ENCODE data around the gene PKD1. TPM values are rescaled to one million over a fixed set of nuclear protein-coding genes. Genes with fewer than 3 reads are reported as not detected.

The PKD1 gene
- total and polyA plus RNA-seq, 2 experiments from 2014 or later = 35.9 to 60.6 TPM

DNA sequence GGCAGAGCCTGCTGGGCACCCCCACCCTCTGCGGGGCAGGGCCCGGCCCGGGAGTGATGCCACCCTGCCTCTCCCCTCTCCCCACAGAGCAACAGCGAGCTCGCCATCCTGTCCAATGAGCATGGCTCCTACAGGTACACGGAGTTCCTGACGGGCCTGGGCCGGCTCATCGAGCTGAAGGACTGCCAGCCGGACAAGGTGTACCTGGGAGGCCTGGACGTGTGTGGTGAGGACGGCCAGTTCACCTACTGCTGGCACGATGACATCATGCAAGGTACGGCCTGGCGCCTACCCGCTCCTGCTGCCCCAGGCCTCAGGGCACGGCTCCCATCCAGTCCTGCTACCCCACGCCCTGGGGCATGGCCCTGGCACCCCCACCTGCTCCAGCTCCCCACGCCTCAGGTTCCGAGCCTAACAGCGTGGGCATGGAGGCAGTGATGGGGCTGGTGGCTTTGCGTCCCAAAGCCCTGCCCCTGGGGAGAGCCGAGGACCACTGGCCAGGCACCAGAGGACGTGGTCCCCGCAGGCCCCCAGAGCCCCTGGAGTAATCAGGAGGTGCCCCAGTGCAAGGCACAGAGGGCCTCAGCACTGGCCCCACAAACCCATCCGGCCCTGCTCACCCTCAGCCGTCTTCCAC is 49.5 kb downstream of the PKD1 start:
- no peaks in the 10 kb centered on the region for H3K36me3 ChIP-seq (replicated peaks; ENCODE audit: insufficient read depth, low read depth)
- no peak overlapping the region for H3K4me3 ChIP-seq
- no peaks in the 10 kb centered on the region for H4K20me1 ChIP-seq (ENCODE audit: insufficient read depth, poor library complexity, severe bottlenecking)
- TF ChIP-seq, protein P1, sequence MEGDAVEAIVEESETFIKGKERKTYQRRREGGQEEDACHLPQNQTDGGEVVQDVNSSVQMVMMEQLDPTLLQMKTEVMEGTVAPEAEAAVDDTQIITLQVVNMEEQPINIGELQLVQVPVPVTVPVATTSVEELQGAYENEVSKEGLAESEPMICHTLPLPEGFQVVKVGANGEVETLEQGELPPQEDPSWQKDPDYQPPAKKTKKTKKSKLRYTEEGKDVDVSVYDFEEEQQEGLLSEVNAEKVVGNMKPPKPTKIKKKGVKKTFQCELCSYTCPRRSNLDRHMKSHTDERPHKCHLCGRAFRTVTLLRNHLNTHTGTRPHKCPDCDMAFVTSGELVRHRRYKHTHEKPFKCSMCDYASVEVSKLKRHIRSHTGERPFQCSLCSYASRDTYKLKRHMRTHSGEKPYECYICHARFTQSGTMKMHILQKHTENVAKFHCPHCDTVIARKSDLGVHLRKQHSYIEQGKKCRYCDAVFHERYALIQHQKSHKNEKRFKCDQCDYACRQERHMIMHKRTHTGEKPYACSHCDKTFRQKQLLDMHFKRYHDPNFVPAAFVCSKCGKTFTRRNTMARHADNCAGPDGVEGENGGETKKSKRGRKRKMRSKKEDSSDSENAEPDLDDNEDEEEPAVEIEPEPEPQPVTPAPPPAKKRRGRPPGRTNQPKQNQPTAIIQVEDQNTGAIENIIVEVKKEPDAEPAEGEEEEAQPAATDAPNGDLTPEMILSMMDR (IDR thresholded peaks at IDR 0.05; ENCODE audit: poor library complexity) = no peak
- TF ChIP-seq EZH2 (IDR thresholded peaks at IDR 0.05; ENCODE audit: borderline replicate concordance) (no peak), EZH2phosphoT487 (IDR thresholded peaks at IDR 0.05; ENCODE audit: low read depth, severe bottlenecking, unreplicated experiment) (no peak)
- no peaks in the 10 kb centered on the region for H3K79me2 ChIP-seq
- H2AFZ ChIP-seq = no peak overlapping the region
- no peak overlapping the region for H3K27ac ChIP-seq
- no peaks in the 10 kb centered on the region for H3K27me3 ChIP-seq
- no peak for DNase-seq (ENCODE audit: low spot score)
- no peak overlapping the region for H3K4me2 ChIP-seq
- no peaks in the 10 kb centered on the region for H3K9me3 ChIP-seq (ENCODE audit: low read depth)
- no peaks in the 10 kb centered on the region for H3K9me2 ChIP-seq (replicated peaks; ENCODE audit: insufficient read depth)
- no peaks in the 10 kb centered on the region for H3K4me1 ChIP-seq (ENCODE audit: insufficient read depth)
- WGBS (ENCODE audit: low lambda C conversion rate, missing lambda C conversion rate) = 99% methylated on average over 25 of the region's 27 CpGs

DNA sequence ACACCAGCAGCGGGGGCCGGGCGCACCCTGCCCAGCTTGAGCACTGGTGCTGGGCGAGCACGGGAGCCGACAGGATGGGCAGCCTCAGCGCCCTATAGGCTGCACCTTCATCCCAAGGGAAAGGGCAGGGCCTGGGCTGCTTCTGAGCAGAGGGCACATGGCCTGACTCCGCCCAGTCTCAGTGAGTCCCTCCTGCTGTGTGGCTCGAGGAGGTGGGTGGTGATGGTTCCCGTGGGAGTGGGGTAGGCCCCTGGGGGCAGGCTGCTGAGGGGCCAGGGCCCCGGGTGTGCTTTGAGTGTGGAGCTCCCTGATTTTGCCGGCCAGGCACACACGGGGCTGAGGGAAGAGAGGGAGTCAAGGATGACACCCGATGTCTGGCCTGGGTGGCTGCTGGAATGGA is 50.0 kb downstream of the PKD1 start:
- H3K4me3 ChIP-seq = no peak overlapping the region
- WGBS (ENCODE audit: low lambda C conversion rate, missing lambda C conversion rate) = 86% methylated on average over 13 of the region's 14 CpGs
- H4K20me1 ChIP-seq (ENCODE audit: insufficient read depth, poor library complexity, severe bottlenecking) = no peaks in the 10 kb centered on the region
- H3K9me2 ChIP-seq (replicated peaks; ENCODE audit: insufficient read depth) = no peaks in the 10 kb centered on the region
- no peaks in the 10 kb centered on the region for H3K36me3 ChIP-seq (replicated peaks; ENCODE audit: insufficient read depth, low read depth)
- no peaks in the 10 kb centered on the region for H3K27me3 ChIP-seq
- H3K4me1 ChIP-seq (ENCODE audit: insufficient read depth) = no peaks in the 10 kb centered on the region
- H2AFZ ChIP-seq = no peak overlapping the region
- DNase-seq (ENCODE audit: low spot score) = no peak
- no peak for TF ChIP-seq EZH2phosphoT487 (IDR thresholded peaks at IDR 0.05; ENCODE audit: low read depth, severe bottlenecking, unreplicated experiment)
- TF ChIP-seq, protein P1 (IDR thresholded peaks at IDR 0.05; ENCODE audit: poor library complexity) = no peak
- no peak for TF ChIP-seq EZH2 (IDR thresholded peaks at IDR 0.05; ENCODE audit: borderline replicate concordance)
- H3K4me2 ChIP-seq = no peak overlapping the region
- H3K9me3 ChIP-seq (ENCODE audit: low read depth) = no peaks in the 10 kb centered on the region
- H3K27ac ChIP-seq = no peak overlapping the region
- H3K79me2 ChIP-seq = no peaks in the 10 kb centered on the region

DNA sequence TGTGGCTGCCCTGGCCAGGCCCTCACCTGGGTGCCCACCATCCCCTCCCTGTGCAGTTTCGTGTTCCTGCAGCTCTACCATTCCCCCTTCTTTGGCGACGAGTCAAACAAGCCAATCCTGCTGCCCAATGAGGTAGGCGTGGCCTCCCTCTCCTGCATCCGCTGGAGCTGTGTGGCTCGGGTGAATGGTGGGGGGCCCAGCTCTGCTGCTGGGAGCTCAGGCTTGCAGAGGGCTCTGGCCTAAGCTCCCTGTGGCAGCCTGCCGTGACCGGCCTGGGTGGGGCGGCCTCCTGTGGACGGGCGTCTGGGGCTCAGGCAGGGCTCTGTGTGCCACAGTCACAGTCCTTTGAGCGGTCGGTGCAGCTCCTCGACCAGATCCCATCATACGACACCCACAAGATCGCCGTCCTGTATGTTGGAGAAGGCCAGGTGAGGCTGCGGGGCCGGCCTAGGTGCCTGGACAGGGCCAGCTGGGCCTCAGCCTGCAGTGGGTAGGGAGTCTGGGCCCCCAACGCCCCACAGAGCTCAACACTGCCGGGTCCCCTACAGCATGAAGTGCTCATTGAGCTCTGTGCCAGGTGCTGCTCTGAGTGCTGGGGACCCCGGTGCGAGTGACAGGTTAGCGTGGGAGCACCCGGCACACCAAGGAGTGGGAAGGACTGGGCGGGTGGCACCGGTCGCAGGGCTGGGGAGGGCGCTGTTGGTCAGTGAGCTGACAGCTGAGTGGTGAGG is 50.6 kb downstream of the PKD1 start:
- H3K27me3 ChIP-seq = no peaks in the 10 kb centered on the region
- H2AFZ ChIP-seq = no peak overlapping the region
- H3K36me3 ChIP-seq (replicated peaks; ENCODE audit: insufficient read depth, low read depth) = no peaks in the 10 kb centered on the region
- no peaks in the 10 kb centered on the region for H3K4me1 ChIP-seq (ENCODE audit: insufficient read depth)
- H3K79me2 ChIP-seq = no peaks in the 10 kb centered on the region
- no peaks in the 10 kb centered on the region for H4K20me1 ChIP-seq (ENCODE audit: insufficient read depth, poor library complexity, severe bottlenecking)
- H3K9me2 ChIP-seq (replicated peaks; ENCODE audit: insufficient read depth) = no peaks in the 10 kb centered on the region
- no peak for DNase-seq (ENCODE audit: low spot score)
- no peaks in the 10 kb centered on the region for H3K9me3 ChIP-seq (ENCODE audit: low read depth)
- H3K27ac ChIP-seq = no peak overlapping the region
- H3K4me2 ChIP-seq = no peak overlapping the region
- TF ChIP-seq EZH2 (IDR thresholded peaks at IDR 0.05; ENCODE audit: borderline replicate concordance) (no peak), EZH2phosphoT487 (IDR thresholded peaks at IDR 0.05; ENCODE audit: low read depth, severe bottlenecking, unreplicated experiment) (no peak)
- TF ChIP-seq, protein P1 (IDR thresholded peaks at IDR 0.05; ENCODE audit: poor library complexity) = no peak
- no peak overlapping the region for H3K4me3 ChIP-seq
- 89% methylated on average over 26 of the region's 29 CpGs for WGBS (ENCODE audit: low lambda C conversion rate, missing lambda C conversion rate)
